Measurements from ENCODE around the gene AHDC1. TPM values are rescaled to one million over a fixed set of nuclear protein-coding genes. Genes with fewer than 3 reads are reported as not detected.

AHDC1 gene
- total and polyA plus RNA-seq, 2 of the 13 experiments (the other 11 are each of a cell fraction or from before 2014, with no cell fraction given) = 1.0 to 2.7 TPM

DNA sequence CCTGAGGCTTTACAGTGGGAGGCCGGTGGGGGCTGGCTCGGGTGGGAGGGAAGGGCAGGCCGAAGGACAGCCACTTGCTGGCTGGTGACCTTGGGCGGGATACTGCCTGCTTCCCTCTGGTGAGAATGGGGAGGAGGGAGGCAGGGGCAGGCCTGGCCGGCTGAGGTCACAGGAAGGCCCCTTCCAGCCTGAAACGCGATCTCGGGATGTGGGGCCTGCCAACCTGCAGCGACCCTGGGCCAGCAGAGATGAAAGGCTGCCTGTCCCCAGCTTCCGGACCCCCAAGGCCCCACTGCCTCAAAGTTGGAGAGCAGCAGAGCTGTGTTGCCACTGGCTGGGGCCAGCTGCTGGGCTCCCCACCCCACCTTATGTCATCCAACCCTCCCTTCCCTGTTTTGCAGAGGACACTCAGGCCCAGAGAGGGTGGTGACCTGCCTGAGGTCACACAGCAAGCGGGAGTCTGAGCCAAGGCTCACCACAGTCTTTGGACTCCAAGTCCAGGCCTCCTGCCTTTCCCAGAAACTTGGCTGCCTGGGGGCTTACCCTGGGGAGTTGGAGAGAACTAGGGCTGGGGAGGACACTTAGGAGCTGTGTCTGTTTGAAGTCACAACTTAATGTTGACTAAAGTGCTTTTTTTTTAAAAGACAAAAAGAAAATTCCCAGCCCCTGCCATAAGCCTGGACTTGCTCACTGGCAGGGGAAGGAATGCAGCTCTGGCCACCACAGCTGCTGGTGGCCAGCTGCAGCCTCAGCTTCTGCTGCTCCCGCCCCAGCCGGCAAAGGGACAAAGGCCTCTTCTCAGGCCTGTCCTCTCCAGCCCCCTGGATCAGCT, 99.1 kb downstream of the AHDC1 start:
- ChIA-PET POLR2A (interaction anchor here (1.0 to 2.9 kb wide), 9 partner anchors 9 to 167 kb away, joined by 3 to 25 read pairs (median 4); partner anchors contain the start of genes IFI6 and WASF2), CTCF (ENCODE audit: low intra/inter-chr PET ratio, low total read pairs) (no interaction called here)
- H3K4me1 ChIP-seq (ENCODE audit: insufficient read depth, low read length) = peaks cover 54% of the 10 kb centered on the region
- peak overlapping the region; percentile 100 for H3K4me2 ChIP-seq (ENCODE audit: low read depth, low read length)
- H3K9ac ChIP-seq (ENCODE audit: insufficient read depth, low read depth, low read length) = peak overlapping the region; percentile 94
- H3K27ac ChIP-seq (ENCODE audit: extremely low read length, insufficient read depth, low read length) = peak overlapping the region; percentile 99
- 0% methylated on average over 6 of the region's 13 CpGs for WGBS (ENCODE audit: low lambda C conversion rate)
- BruUV-seq (replicated peaks) = no TSS peak
- ATAC-seq = peak; percentile 87
- H4K20me1 ChIP-seq (ENCODE audit: insufficient read depth, low read length) = no peaks in the 10 kb centered on the region
- DNase-seq (ENCODE audit: low spot score) = peak; percentile 92
- no peak overlapping the region for H2AFZ ChIP-seq (ENCODE audit: low read length)
- no peaks in the 10 kb centered on the region for H3K9me3 ChIP-seq (ENCODE audit: low read length)
- H3K36me3 ChIP-seq (replicated peaks in 1 of 2; ENCODE audit: control insufficient read depth in 1 of 2, insufficient read depth in 2 of 2, low read length in 2 of 2) = no peaks in the 10 kb centered on the region
- H3K27me3 ChIP-seq (ENCODE audit: control insufficient read depth in 1 of 2, insufficient read depth in 2 of 2, low read length in 2 of 2) = no peaks in the 10 kb centered on the region
- in situ Hi-C loops (cut with HindIII; ENCODE audit: extremely low pct_ligation_motif_present, low pct_unique_long_range_greater_than_20kb) (no loop called here), intact Hi-C loops (cut with micrococcal nuclease; ENCODE audit: unreplicated experiment) (loop anchor here (5.0 kb wide), 1 partner anchor 102 kb away; no protein-coding TSS in a partner anchor)
- H3K79me2 ChIP-seq (ENCODE audit: insufficient read depth, low read length) = no peaks in the 10 kb centered on the region
- peak; percentile 85 for FAIRE-seq
- H3K4me3 ChIP-seq (replicated peaks in 1 of 3; ENCODE audit: insufficient read depth in 1 of 3, low read depth in 2 of 3, low read length in 3 of 3) = peak overlapping the region; percentile 62 to 77 (median 71)
- TF ChIP-seq ZNF446 (CRISPR knock-in tag; IDR thresholded peaks at IDR 0.05) (no peak), ZFY (CRISPR knock-in tag; IDR thresholded peaks at IDR 0.05) (peak; percentile 84), DR1 (CRISPR knock-in tag; IDR thresholded peaks at IDR 0.05) (peak; percentile 32; the same call in 1 of the 2 replicates), MATR3 (CRISPR knock-in tag; IDR thresholded peaks at IDR 0.05) (no peak), ZNF256 (CRISPR knock-in tag; conservative IDR thresholded peaks at IDR 0.05) (0 out of 2 replicates have a peak, but pooled peaks have one; percentile 72), ARNT (IDR thresholded peaks at IDR 0.05) (no peak), FOXK1 (CRISPR knock-in tag; IDR thresholded peaks at IDR 0.05; ENCODE audit: borderline replicate concordance, low read depth) (no peak), MIER2 (CRISPR knock-in tag; IDR thresholded peaks at IDR 0.05) (no peak; the same call in 1 of the 2 replicates)
- TF ChIP-seq, protein P1, sequence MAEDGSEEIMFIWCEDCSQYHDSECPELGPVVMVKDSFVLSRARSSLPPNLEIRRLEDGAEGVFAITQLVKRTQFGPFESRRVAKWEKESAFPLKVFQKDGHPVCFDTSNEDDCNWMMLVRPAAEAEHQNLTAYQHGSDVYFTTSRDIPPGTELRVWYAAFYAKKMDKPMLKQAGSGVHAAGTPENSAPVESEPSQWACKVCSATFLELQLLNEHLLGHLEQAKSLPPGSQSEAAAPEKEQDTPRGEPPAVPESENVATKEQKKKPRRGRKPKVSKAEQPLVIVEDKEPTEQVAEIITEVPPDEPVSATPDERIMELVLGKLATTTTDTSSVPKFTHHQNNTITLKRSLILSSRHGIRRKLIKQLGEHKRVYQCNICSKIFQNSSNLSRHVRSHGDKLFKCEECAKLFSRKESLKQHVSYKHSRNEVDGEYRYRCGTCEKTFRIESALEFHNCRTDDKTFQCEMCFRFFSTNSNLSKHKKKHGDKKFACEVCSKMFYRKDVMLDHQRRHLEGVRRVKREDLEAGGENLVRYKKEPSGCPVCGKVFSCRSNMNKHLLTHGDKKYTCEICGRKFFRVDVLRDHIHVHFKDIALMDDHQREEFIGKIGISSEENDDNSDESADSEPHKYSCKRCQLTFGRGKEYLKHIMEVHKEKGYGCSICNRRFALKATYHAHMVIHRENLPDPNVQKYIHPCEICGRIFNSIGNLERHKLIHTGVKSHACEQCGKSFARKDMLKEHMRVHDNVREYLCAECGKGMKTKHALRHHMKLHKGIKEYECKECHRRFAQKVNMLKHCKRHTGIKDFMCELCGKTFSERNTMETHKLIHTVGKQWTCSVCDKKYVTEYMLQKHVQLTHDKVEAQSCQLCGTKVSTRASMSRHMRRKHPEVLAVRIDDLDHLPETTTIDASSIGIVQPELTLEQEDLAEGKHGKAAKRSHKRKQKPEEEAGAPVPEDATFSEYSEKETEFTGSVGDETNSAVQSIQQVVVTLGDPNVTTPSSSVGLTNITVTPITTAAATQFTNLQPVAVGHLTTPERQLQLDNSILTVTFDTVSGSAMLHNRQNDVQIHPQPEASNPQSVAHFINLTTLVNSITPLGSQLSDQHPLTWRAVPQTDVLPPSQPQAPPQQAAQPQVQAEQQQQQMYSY (CRISPR knock-in tag; IDR thresholded peaks at IDR 0.05) = peak; percentile 55; the same call in 1 of the 2 replicates
- TF ChIP-seq, protein P2, sequence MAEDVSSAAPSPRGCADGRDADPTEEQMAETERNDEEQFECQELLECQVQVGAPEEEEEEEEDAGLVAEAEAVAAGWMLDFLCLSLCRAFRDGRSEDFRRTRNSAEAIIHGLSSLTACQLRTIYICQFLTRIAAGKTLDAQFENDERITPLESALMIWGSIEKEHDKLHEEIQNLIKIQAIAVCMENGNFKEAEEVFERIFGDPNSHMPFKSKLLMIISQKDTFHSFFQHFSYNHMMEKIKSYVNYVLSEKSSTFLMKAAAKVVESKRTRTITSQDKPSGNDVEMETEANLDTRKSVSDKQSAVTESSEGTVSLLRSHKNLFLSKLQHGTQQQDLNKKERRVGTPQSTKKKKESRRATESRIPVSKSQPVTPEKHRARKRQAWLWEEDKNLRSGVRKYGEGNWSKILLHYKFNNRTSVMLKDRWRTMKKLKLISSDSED (CRISPR knock-in tag; IDR thresholded peaks at IDR 0.05) = no peak
- TF ChIP-seq, protein P3, sequence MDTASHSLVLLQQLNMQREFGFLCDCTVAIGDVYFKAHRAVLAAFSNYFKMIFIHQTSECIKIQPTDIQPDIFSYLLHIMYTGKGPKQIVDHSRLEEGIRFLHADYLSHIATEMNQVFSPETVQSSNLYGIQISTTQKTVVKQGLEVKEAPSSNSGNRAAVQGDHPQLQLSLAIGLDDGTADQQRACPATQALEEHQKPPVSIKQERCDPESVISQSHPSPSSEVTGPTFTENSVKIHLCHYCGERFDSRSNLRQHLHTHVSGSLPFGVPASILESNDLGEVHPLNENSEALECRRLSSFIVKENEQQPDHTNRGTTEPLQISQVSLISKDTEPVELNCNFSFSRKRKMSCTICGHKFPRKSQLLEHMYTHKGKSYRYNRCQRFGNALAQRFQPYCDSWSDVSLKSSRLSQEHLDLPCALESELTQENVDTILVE (CRISPR knock-in tag; IDR thresholded peaks at IDR 0.05) = peak; percentile 52; the same call in 1 of the 2 replicates
- TF ChIP-seq, protein P4, sequence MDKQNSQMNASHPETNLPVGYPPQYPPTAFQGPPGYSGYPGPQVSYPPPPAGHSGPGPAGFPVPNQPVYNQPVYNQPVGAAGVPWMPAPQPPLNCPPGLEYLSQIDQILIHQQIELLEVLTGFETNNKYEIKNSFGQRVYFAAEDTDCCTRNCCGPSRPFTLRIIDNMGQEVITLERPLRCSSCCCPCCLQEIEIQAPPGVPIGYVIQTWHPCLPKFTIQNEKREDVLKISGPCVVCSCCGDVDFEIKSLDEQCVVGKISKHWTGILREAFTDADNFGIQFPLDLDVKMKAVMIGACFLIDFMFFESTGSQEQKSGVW (CRISPR knock-in tag; IDR thresholded peaks at IDR 0.05; ENCODE audit: borderline replicate concordance) = no peak
- TF ChIP-seq, protein P5, sequence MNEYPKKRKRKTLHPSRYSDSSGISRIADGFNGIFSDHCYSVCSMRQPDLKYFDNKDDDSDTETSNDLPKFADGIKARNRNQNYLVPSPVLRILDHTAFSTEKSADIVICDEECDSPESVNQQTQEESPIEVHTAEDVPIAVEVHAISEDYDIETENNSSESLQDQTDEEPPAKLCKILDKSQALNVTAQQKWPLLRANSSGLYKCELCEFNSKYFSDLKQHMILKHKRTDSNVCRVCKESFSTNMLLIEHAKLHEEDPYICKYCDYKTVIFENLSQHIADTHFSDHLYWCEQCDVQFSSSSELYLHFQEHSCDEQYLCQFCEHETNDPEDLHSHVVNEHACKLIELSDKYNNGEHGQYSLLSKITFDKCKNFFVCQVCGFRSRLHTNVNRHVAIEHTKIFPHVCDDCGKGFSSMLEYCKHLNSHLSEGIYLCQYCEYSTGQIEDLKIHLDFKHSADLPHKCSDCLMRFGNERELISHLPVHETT (CRISPR knock-in tag; conservative IDR thresholded peaks at IDR 0.05) = no peak
- TF ChIP-seq, protein P6, sequence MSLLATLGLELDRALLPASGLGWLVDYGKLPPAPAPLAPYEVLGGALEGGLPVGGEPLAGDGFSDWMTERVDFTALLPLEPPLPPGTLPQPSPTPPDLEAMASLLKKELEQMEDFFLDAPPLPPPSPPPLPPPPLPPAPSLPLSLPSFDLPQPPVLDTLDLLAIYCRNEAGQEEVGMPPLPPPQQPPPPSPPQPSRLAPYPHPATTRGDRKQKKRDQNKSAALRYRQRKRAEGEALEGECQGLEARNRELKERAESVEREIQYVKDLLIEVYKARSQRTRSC (CRISPR knock-in tag; IDR thresholded peaks at IDR 0.05; ENCODE audit: low read depth) = no peak

Measured in HepG2 (cell line).